GM21737 (cell line): ENCODE results near the gene SPTSSB.

Source experiments
- ATAC-seq: cut with Tn5 transposase; IDR thresholded peaks from one replicate; pipeline ENCODE4 v1.9.1; 2021; ENCODE audit warnings: mild to moderate bottlenecking, moderate library complexity; ENCODE audit not compliant: unreplicated experiment

The SPTSSB gene

DNA sequence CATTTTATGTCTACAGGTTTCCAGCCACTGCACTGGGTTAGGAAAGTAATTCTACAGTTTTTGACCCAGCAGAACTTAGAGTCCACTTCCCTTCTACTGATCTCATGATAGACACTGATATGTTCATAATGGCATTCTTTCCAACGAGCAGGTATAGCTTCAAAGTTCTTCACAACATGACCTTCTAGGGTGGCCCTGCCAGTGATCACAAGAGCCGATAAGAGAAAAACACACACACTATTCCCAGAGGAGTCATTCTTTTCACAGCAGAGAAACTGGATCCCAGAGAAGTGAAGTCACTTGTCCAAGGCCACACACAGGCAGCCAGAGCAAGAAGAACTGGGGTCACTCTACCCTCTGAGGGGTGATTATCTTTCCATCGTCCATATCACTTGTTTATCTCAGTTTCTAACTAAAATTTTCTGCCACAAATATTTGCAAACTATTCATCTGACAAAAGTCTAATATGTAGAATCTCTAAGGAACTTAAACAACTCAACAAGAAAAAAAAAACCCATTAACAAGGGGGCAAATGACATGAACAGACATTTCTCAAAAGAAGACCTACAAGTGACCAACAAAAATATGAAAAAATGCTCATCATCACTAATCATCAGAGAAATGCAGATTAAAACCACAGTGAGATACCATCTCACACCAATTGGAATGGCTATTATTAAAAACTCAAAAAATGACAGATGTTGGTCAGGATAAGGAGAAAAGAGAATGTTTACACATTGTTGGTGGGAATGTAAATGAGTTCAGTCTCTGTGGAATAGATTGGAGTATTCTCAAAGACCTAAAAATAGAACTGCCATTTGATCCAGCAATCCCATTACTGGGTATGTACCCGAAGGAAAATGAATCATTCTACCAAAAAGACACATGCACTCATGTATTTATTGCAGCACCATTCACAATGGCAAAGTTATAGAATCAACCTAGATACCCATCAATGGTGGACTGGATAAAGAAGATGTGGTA lies 31.5 kb downstream of the SPTSSB start:
- no peak for ATAC-seq

- no peak for ATAC-seq
These were observed 34.0 kb downstream of the SPTSSB start for GRCh38 chr3:161337311-161337710.

DNA sequence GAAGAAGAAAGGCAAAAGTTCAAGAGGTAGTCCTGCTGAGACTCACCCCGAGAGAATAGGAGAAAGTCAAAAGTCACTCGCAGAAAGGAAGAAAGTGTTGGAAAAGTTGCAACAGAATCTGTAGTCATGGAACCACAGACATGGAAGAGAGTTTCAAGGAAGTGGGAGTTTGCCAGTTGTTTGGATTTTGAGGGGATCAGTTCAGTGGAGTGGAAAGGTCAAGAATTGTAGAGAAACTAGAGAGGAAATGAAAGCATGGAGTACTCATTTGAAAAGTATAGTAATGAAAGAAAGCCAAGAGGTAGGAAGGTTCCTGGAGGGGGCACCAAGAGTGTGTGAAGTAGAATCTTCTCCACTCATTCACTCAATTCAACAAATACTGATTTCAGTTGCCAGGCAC lies 34.7 kb downstream of the SPTSSB start:
- no peak for ATAC-seq

DNA sequence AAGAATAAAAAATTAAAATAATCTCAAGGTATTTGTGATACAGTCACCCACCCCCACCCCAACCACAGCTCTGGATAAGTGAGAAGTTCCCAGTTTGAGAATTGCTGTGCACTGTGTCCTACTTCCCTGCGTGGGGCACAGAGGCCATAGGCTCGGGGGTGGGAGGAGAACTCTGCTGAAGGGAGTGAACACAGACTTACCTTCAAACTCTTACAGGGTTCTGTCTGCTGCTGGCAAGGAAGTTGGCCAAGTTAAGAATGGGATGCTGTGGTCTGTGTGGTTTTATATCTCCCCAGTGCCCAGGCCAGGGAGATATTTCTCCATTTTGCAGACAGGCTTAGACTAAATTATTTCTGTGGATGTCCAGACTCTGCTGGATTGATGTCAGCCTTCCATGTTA lies 37.6 kb downstream of the SPTSSB start:
- no peak for ATAC-seq

DNA sequence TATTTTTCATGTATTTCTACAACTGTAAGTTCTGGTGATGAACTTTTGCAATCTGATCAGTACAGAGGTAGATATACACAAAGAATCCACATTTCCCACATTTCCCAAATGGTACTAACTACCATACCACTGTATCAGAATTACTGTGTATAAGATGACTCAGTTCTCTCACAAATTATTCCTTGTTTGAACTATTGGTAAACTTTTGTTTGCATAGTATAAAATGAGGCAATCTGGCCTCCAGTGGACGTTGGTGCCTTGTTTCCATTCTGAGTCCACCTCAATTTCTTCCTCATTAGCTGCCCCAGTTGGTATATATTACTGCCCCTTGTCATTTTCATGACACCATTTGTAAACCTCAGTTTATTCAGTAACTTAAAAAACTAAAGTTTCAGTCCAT lies 38.5 kb downstream of the SPTSSB start:
- no peak for ATAC-seq

DNA sequence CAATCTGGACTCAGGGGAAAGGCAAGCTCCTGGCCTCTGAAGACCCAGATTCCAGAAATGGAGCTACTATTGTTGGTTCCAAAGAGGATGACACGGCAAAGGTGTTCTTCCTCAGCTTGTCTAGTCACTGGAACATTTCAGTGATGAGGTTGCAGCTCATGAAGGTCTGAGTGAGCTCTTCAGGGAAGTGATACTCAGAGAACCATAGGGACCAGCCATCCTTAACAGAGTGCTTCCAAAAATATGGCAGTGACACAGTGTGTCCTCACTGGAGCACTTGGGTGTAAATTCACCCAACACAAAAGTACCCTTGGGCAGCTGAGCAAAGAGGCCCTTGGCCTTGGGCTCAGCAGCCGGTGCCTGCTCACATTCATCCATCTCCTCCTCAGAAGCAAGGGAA lies 46.3 kb downstream of the SPTSSB start:
- no peak for ATAC-seq

DNA sequence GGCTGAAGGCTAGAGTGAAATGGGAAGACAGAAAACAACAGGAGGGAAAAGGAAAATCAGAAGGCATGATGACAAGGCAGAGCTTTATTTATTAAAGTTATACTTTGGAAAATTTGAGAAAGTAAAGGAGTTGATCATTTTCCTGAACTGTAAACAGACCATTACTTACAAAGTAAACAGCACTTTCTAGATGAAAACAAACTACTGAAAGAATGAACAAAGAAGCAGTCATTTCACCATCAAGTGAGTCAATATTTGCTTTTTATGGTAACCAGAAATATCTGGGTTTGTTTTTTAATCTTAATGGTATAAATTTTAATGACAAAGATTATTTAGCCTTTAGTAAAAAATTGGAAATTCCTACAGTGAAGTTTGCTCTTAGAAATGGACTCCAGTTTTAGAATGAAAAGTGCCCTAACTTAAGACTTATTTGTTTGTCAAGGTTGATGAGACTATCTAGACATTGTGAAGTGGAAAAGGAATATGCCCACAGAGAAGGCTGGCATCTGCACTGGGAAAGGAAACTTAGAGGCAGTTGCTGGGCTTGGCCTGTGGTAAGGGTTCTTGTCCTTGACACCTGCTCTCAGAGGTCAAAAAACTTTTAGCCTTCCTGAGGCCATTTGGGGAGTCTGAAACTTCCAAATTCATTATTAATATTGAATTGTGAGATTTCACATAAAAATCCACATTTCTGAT lies 47.2 kb downstream of the SPTSSB start:
- ATAC-seq = no peak

DNA sequence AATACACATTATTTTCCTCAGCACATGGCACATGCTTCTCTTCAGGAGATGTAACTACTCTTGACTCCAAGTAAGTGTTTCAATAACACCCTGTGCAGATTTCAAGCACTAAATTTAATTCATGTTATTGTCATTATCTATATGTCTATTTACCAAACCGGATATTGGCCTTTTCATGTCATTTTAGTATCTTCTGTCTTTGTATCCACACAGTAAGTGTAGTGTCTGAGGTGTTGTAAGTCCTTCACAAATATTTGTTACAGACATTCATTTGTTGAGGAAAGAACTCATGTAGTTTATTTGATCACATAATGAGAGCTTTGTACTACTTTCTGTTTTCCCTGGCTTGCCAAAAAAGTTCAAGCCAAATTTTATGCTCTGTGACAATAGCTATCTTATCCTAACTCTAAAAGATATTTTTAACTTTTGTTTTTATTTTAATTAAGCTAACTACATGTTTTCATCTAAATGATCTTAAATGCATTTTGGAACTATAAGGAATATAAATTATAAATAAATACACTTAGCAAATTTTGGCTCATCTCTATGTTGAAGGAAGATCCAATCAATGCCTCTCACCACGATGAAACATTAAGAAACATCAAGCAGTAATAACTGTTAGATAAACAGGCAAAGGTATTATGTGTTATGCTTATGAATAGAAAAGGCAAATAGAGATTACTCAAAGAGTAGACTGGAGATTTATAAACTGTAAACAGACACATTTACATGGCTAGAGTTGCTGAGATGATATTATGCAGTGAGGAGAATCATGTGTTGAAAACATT lies 48.3 kb downstream of the SPTSSB start:
- no peak for ATAC-seq

GRCh38 chr3:161320837-161321236 lies 50.5 kb downstream of the SPTSSB start:
- ATAC-seq = no peak

- ATAC-seq = no peak
These were observed 51.5 kb downstream of the SPTSSB start for GRCh38 chr3:161319867-161320266.

- no peak for ATAC-seq
These were observed 54.2 kb downstream of the SPTSSB start for GRCh38 chr3:161317077-161317476.

DNA sequence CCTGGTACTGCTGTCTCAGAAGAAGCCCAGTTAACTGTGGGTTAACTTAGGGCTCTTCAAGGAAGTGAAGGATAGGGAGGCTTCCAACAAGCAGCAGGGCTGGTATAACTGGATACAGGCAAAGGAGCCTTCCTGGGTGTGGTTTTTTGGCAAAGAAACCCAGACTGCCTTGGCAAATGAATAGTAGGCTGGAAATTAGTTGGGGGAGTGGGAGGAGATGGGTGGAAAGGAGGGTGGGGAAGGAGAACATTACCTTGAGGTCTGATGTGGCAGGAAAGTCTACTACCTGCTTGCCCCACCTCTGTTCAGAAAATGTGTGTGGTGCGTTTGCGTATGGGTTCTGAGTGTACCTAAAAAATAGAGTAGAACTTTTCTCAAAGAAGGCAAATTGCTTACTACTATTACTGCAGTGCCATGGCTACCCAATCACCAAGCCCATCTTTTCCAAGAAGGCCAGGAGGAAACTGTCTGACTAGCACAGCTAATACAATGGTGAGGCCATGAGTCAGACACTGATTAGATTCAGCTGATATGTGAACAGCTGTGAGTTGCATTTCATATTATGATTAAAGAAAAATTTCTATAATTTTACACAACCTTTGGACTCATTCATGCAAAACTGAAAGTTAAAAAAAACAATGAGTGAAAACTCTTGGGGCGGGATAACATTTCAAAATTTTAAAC lies 55.2 kb downstream of the SPTSSB start:
- ATAC-seq = no peak

- peak; percentile 57 for ATAC-seq
These were observed 56.4 kb downstream of the SPTSSB start for GRCh38 chr3:161314836-161315395.

- peak; percentile 81 for ATAC-seq
These were observed 60.5 kb downstream of the SPTSSB start for GRCh38 chr3:161310649-161311423.

- no peak for ATAC-seq
These were observed 66.0 kb downstream of the SPTSSB start for GRCh38 chr3:161305095-161305991.

DNA sequence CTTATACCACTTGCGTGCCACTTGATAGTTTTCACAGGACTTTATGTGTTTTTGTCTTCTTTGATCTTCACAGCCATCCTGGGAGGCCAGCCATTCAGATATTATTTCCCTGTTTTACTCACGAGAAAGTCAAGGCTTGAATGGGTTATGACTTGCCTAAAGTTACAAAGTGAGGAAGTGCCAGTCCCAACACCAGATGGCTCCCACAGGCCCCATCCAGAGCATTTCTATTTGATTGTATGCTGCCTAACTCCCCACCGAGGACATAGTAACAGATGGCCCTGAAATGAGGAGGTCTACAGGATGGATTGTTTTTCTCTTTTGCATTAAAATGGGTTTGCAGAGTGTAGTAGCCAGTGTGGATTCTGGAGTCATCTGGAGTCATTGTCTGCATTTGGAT lies 74.5 kb downstream of the SPTSSB start:
- ATAC-seq = no peak

DNA sequence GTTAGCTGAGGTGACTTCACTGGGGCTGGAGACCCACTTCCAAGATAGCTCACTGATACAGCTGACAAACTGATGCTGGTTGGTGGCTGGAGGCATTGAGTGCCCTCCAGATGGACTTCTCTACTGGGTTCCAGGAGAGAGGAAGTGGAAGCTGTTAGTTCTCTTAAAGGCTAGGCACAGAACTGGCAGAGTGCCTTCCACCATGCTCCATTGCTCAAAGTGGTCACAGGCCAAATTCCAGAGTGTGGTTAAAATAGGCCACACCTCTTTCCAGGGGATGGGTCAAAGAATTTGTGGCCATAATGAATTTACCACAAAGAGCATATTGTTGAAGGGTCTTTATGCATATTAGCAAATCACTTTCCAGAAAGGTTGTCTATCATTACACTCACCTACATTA lies 76.0 kb downstream of the SPTSSB start:
- no peak for ATAC-seq
